ENCODE measurements around the gene ZNF474.

ZNF474 gene

DNA sequence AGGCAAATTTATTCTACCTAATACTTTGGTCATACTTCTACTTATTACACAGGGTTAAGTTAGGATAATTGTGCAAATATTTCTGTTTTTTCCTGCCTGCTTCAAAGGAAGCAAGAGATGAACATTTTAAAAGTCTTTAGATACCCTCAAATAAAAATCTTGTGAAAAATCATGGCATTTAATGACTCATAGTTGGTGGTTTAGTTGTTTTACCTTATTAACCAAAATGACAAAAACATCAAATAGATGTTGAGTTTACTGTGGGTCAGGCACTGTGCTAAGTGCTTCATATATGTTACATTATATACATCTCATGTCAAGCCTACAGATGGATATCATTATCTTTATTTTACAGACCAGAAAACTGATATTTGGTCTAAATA, 54.4 kb downstream of the ZNF474 start:
- H3K9me3 ChIP-seq (ENCODE audit: insufficient read depth, low read length), result no peaks in the 10 kb centered on the region
- H3K4me2 ChIP-seq (ENCODE audit: low read length), result no peak overlapping the region
- no peak overlapping the region for H3K9ac ChIP-seq (ENCODE audit: low read length)
- no peak overlapping the region for H2AFZ ChIP-seq (ENCODE audit: low read depth, low read length)
- no peak overlapping the region for H3K27ac ChIP-seq (ENCODE audit: low read length)
- H3K36me3 ChIP-seq (replicated peaks; ENCODE audit: low read depth, low read length), result no peaks in the 10 kb centered on the region
- H4K20me1 ChIP-seq (ENCODE audit: insufficient read depth, low read length), result no peaks in the 10 kb centered on the region
- no peaks in the 10 kb centered on the region for H3K79me2 ChIP-seq (ENCODE audit: low read length)
- TF ChIP-seq, protein P1, sequence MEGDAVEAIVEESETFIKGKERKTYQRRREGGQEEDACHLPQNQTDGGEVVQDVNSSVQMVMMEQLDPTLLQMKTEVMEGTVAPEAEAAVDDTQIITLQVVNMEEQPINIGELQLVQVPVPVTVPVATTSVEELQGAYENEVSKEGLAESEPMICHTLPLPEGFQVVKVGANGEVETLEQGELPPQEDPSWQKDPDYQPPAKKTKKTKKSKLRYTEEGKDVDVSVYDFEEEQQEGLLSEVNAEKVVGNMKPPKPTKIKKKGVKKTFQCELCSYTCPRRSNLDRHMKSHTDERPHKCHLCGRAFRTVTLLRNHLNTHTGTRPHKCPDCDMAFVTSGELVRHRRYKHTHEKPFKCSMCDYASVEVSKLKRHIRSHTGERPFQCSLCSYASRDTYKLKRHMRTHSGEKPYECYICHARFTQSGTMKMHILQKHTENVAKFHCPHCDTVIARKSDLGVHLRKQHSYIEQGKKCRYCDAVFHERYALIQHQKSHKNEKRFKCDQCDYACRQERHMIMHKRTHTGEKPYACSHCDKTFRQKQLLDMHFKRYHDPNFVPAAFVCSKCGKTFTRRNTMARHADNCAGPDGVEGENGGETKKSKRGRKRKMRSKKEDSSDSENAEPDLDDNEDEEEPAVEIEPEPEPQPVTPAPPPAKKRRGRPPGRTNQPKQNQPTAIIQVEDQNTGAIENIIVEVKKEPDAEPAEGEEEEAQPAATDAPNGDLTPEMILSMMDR (IDR thresholded peaks at IDR 0.05; ENCODE audit: low read depth, low read length), result no peak
- TF ChIP-seq EZH2phosphoT487 (IDR thresholded peaks at IDR 0.05; ENCODE audit: low read depth), result no peak
- peaks cover 8% of the 10 kb centered on the region for H3K4me1 ChIP-seq (ENCODE audit: low read length)
- H3K27me3 ChIP-seq (ENCODE audit: low read depth, low read length), result no peaks in the 10 kb centered on the region
- no peak overlapping the region for H3K4me3 ChIP-seq (ENCODE audit: low read length)

DNA sequence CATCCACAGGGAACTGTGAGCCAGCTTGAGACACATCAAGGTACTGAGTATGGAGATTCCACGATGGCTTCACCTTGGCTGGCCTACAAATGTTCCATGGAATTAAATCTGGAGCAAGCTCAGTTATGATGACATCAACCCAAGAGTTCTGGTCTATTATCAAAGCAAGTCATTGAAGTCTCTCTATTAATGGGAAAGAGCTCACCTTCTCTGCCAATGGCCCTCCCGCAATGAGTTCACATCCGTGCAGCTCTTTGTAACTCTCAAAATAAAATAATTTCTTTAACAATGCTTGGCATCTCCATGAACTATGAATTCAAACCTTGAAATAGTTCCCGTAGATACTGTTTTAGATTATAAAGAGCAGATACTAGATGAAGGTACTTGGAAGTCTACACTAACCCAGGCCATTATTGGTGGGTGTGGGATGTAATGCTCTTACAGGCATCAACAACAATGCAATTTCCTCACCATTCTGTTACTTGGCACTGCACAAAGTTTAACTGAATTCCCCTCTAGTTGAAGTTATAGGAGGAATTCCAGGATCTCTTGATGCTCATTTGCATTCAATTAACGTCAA, 55.4 kb downstream of the ZNF474 start:
- H3K4me1 ChIP-seq (ENCODE audit: low read length), result peaks cover 8% of the 10 kb centered on the region
- H3K27me3 ChIP-seq (ENCODE audit: low read depth, low read length), result no peaks in the 10 kb centered on the region
- no peak overlapping the region for H3K9ac ChIP-seq (ENCODE audit: low read length)
- no peak overlapping the region for H3K27ac ChIP-seq (ENCODE audit: low read length)
- no peaks in the 10 kb centered on the region for H4K20me1 ChIP-seq (ENCODE audit: insufficient read depth, low read length)
- no peak overlapping the region for H3K4me2 ChIP-seq (ENCODE audit: low read length)
- no peak overlapping the region for H3K4me3 ChIP-seq (ENCODE audit: low read length)
- H3K9me3 ChIP-seq (ENCODE audit: insufficient read depth, low read length), result no peaks in the 10 kb centered on the region
- TF ChIP-seq, protein P1 (IDR thresholded peaks at IDR 0.05; ENCODE audit: low read depth, low read length), result no peak
- TF ChIP-seq EZH2phosphoT487 (IDR thresholded peaks at IDR 0.05; ENCODE audit: low read depth), result no peak
- H3K36me3 ChIP-seq (replicated peaks; ENCODE audit: low read depth, low read length), result no peaks in the 10 kb centered on the region
- no peaks in the 10 kb centered on the region for H3K79me2 ChIP-seq (ENCODE audit: low read length)
- no peak overlapping the region for H2AFZ ChIP-seq (ENCODE audit: low read depth, low read length)

DNA sequence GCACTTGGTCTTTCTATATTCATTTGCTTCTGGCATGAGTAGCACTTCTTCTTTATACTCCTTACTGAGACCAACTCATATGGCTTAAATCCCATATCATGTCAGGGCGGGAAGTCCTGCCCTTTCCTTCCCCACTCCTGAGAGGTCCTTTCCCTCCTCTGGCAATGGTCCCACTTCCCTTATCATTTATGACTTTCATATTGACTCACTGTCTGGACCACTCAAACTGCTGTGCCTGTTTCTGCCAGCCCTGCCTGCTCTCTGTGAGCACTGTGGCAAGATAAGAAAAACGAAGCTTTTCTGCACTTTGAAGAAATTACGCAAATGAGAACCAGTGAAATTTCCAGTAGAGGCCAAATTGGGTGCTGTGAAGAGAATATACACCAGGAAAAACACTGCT, 58.1 kb downstream of the ZNF474 start:
- no peak overlapping the region for H2AFZ ChIP-seq (ENCODE audit: low read depth, low read length)
- no peak overlapping the region for H3K9ac ChIP-seq (ENCODE audit: low read length)
- no peaks in the 10 kb centered on the region for H3K36me3 ChIP-seq (replicated peaks; ENCODE audit: low read depth, low read length)
- no peaks in the 10 kb centered on the region for H4K20me1 ChIP-seq (ENCODE audit: insufficient read depth, low read length)
- H3K4me3 ChIP-seq (ENCODE audit: low read length), result no peak overlapping the region
- no peaks in the 10 kb centered on the region for H3K9me3 ChIP-seq (ENCODE audit: insufficient read depth, low read length)
- TF ChIP-seq, protein P1 (IDR thresholded peaks at IDR 0.05; ENCODE audit: low read depth, low read length), result no peak
- no peak for TF ChIP-seq EZH2phosphoT487 (IDR thresholded peaks at IDR 0.05; ENCODE audit: low read depth)
- no peak overlapping the region for H3K27ac ChIP-seq (ENCODE audit: low read length)
- H3K4me2 ChIP-seq (ENCODE audit: low read length), result no peak overlapping the region
- H3K4me1 ChIP-seq (ENCODE audit: low read length), result peaks cover 4% of the 10 kb centered on the region
- no peaks in the 10 kb centered on the region for H3K79me2 ChIP-seq (ENCODE audit: low read length)
- H3K27me3 ChIP-seq (ENCODE audit: low read depth, low read length), result no peaks in the 10 kb centered on the region

DNA sequence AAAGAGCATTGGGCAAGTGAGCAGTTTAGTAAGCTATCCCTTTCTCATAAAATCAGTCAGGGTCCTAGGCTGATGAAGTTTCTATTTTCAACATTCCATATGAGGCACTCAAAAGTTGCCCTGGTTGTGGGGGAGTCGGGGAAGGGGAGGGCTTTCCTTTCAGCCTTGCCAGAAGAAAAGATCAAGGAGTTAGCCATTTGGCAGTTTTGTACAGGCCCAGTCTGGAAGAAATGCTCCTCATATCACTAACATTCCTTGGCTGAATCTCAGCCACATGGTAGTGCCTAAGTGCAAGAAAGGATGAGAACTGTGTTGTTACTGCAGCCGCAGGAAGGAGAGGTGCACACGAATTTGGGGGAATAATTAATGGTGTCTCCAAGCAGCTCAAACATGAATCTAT, 60.8 kb downstream of the ZNF474 start:
- Histone ChIP-seq H3K9me3 (ENCODE audit: insufficient read depth, low read length) (no peaks in the 10 kb centered on the region), H3K79me2 (ENCODE audit: low read length) (no peaks in the 10 kb centered on the region), H3K4me3 (ENCODE audit: low read length) (no peak overlapping the region), H3K4me2 (ENCODE audit: low read length) (no peak overlapping the region), H3K27ac (ENCODE audit: low read length) (no peak overlapping the region), H2AFZ (ENCODE audit: low read depth, low read length) (no peak overlapping the region), H4K20me1 (ENCODE audit: insufficient read depth, low read length) (no peaks in the 10 kb centered on the region), H3K27me3 (ENCODE audit: low read depth, low read length) (0 out of 2 replicates have a peak, but pooled peaks cover 3% of the 10 kb centered on the region), H3K4me1 (ENCODE audit: low read length) (peaks cover 7% of the 10 kb centered on the region), H3K9ac (ENCODE audit: low read length) (no peak overlapping the region), H3K36me3 (replicated peaks; ENCODE audit: low read depth, low read length) (no peaks in the 10 kb centered on the region)
- TF ChIP-seq, protein P1 (IDR thresholded peaks at IDR 0.05; ENCODE audit: low read depth, low read length), result no peak
- TF ChIP-seq EZH2phosphoT487 (IDR thresholded peaks at IDR 0.05; ENCODE audit: low read depth), result no peak

Measured in OCI-LY3 (cell line).